ENCODE data around the gene MTG2. TPM values are rescaled to one million over a fixed set of nuclear protein-coding genes. Genes with fewer than 3 reads are reported as not detected.

The MTG2 gene
- total RNA-seq, 1 donor from 2014 or later: 14.8 TPM

GRCh38 chr20:62206388-62206775 is 23.6 kb downstream of the MTG2 start:
- no peak for DNase-seq

- no peak for DNase-seq
These were observed 25.4 kb downstream of the MTG2 start for GRCh38 chr20:62208061-62208794.

GRCh38 chr20:62208795-62209755 is 26.2 kb downstream of the MTG2 start:
- DNase-seq: no peak

GRCh38 chr20:62209850-62210495 is 27.1 kb downstream of the MTG2 start:
- no peak for DNase-seq

GRCh38 chr20:62210496-62210855 is 27.6 kb downstream of the MTG2 start:
- DNase-seq: no peak

GRCh38 chr20:62211216-62211615 is 28.4 kb downstream of the MTG2 start:
- no peak for DNase-seq

GRCh38 chr20:62211769-62212288 is 29.0 kb downstream of the MTG2 start:
- DNase-seq: no peak

- no peak for DNase-seq
These were observed 29.5 kb downstream of the MTG2 start for GRCh38 chr20:62212299-62212698.

GRCh38 chr20:62214067-62214466 is 31.2 kb downstream of the MTG2 start:
- no peak for DNase-seq

GRCh38 chr20:62215020-62215990 is 32.5 kb downstream of the MTG2 start:
- no peak for DNase-seq

- DNase-seq: no peak
These were observed 33.3 kb downstream of the MTG2 start for GRCh38 chr20:62215991-62216635.

GRCh38 chr20:62216636-62217566 is 34.1 kb downstream of the MTG2 start:
- no peak for DNase-seq

- no peak for DNase-seq
These were observed 35.3 kb downstream of the MTG2 start for GRCh38 chr20:62217913-62218773.

- DNase-seq: no peak
These were observed 36.5 kb downstream of the MTG2 start for GRCh38 chr20:62219101-62219991.

- DNase-seq: peak; percentile 28
These were observed 37.3 kb downstream of the MTG2 start, which contains the start of gene HRH3 for GRCh38 chr20:62219992-62220665. Gene HRH3, minus strand, starts transcription at chr20:62220278. Its CDS starts 308 bp downstream, at chr20:62219970.

- DNase-seq: no peak
These were observed 38.1 kb downstream of the MTG2 start for GRCh38 chr20:62220666-62221568.

Data from occipital lobe (tissue), 2 donors.